ENCODE measurements around the gene PPP1R14D.

Gene PPP1R14D

DNA sequence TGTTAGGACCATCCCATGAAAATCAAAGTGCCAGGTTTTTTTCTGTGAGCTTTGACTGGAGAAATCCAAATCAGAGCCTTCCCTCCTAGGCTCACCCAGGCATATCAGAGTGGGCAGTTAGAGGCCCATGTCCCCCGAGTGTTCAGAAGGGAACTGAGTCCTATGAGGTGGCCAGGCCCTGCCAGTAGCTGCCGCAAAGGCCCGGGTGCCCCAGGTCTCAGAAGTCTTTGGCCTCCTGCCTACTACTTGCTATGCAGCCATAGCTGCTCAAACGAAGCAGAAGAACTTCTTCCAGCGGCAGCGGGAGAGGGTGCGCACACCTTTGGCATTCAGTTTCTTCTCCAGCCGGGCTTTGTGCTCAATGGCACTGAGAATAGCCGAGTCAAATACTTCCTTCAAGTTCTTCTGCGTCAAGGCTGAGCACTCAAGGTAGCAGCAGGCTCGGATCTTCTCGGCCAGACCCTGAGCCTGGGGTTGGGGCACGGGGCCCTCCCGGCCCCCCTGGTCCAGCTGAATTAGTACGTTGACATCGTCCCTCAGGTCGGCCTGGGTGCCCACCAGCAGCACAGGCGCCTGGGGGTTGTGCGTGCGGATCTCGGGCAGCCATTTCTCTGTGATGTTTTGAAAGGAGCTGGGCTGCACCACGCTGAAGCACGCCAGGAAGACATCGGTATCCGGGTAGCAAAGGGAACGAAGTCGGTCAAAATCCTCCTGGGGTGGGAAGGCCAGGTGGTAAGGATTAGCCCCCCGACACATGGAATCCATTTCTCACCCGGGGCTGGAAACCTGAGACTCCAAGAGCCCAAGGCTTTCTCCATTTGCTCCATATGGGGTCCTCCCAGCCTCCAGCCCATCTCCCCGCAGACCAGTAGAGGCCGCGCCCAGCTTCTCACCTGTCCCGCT is 44.5 kb upstream of the PPP1R14D start:
- no peak for TF ChIP-seq POLR2AphosphoS5 (IDR thresholded peaks at IDR 0.05; ENCODE audit: low read depth, low read length)
- no peak for TF ChIP-seq SIN3A (IDR thresholded peaks at IDR 0.05; ENCODE audit: borderline replicate concordance, insufficient read depth, low read length)
- no peak for TF ChIP-seq TAF1 (IDR thresholded peaks at IDR 0.05; ENCODE audit: borderline replicate concordance, insufficient read depth, low read length)
- TF ChIP-seq FOXP2 (optimal IDR thresholded peaks at IDR 0.05; ENCODE audit: borderline replicate concordance, extremely low read depth, extremely low read length, insufficient read depth) = no peak
- TF ChIP-seq, protein P1, sequence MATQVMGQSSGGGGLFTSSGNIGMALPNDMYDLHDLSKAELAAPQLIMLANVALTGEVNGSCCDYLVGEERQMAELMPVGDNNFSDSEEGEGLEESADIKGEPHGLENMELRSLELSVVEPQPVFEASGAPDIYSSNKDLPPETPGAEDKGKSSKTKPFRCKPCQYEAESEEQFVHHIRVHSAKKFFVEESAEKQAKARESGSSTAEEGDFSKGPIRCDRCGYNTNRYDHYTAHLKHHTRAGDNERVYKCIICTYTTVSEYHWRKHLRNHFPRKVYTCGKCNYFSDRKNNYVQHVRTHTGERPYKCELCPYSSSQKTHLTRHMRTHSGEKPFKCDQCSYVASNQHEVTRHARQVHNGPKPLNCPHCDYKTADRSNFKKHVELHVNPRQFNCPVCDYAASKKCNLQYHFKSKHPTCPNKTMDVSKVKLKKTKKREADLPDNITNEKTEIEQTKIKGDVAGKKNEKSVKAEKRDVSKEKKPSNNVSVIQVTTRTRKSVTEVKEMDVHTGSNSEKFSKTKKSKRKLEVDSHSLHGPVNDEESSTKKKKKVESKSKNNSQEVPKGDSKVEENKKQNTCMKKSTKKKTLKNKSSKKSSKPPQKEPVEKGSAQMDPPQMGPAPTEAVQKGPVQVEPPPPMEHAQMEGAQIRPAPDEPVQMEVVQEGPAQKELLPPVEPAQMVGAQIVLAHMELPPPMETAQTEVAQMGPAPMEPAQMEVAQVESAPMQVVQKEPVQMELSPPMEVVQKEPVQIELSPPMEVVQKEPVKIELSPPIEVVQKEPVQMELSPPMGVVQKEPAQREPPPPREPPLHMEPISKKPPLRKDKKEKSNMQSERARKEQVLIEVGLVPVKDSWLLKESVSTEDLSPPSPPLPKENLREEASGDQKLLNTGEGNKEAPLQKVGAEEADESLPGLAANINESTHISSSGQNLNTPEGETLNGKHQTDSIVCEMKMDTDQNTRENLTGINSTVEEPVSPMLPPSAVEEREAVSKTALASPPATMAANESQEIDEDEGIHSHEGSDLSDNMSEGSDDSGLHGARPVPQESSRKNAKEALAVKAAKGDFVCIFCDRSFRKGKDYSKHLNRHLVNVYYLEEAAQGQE (IDR thresholded peaks at IDR 0.05; ENCODE audit: insufficient read depth in 1 of 2, low read depth in 2 of 2, low read length in 2 of 2) = no peak

DNA sequence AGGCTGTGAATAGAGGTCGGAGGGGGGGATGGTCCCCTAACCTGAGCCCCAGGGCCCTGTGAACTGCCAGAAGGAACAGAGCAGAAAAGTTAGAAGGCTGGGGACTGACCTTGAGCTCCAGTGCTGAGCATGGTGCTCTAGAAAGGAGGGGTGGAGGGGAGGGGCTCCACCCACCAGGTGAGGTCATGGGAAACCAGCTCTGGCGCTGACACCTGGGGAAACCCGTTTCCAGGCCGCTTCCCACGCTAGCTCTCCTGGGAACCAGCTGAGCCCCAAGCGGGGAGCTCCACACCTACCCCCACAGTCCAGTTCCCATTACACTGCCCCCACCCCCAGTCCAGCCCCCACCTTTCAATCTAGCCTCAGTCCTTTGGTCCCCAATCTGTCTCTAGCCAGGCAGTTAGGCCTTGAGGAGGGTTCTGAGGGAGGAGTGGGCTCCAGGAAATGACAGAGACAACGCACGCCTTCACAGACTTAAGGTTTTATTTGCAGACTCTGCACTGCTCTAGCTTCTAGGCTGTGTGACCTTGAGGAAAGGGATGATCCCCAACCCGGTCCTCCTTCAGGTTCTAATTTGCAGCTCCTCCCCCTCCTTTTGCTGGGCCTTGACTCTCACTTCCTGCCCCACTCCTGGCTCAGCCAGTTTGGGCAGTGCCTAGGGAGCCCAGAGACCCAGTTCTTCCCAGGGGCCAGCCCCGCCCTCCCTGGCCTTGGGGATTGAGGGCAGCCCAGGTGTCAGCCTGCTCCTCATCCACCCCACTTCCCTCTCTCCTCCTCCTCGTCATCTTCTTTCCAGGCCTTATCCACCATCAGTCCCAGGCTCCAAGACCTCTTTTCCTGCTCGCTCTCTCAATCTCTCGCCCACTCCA is 43.5 kb upstream of the PPP1R14D start:
- TF ChIP-seq POLR2AphosphoS5 (IDR thresholded peaks at IDR 0.05; ENCODE audit: low read depth, low read length) = no peak
- no peak for TF ChIP-seq SIN3A (IDR thresholded peaks at IDR 0.05; ENCODE audit: borderline replicate concordance, insufficient read depth, low read length)
- TF ChIP-seq, protein P1 (IDR thresholded peaks at IDR 0.05; ENCODE audit: insufficient read depth in 1 of 2, low read depth in 2 of 2, low read length in 2 of 2) = no peak
- no peak for TF ChIP-seq FOXP2 (optimal IDR thresholded peaks at IDR 0.05; ENCODE audit: borderline replicate concordance, extremely low read depth, extremely low read length, insufficient read depth)
- TF ChIP-seq TAF1 (IDR thresholded peaks at IDR 0.05; ENCODE audit: borderline replicate concordance, insufficient read depth, low read length) = no peak

DNA sequence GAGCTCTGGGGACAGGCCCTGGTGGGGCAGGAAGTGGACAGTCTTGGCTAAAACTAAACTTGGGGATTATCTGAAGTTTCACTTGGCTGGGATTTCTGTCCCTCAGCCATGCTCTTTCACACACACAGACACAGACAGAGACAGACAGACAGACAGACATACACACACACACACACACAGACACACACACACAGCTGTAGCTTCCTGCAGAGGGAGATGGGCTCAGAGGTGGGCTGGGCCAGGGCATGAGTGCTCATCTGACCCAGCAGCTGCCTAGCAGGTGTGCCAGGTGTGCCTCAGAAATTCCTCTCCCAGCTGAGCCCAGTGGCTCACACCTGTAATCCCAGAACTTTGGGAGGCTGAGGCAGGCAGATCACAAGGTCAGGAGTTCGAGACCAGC is 42.2 kb upstream of the PPP1R14D start:
- TF ChIP-seq, protein P1 (IDR thresholded peaks at IDR 0.05; ENCODE audit: insufficient read depth in 1 of 2, low read depth in 2 of 2, low read length in 2 of 2) = no peak
- TF ChIP-seq POLR2AphosphoS5 (IDR thresholded peaks at IDR 0.05; ENCODE audit: low read depth, low read length) (no peak), SIN3A (IDR thresholded peaks at IDR 0.05; ENCODE audit: borderline replicate concordance, insufficient read depth, low read length) (no peak), TAF1 (IDR thresholded peaks at IDR 0.05; ENCODE audit: borderline replicate concordance, insufficient read depth, low read length) (no peak), FOXP2 (optimal IDR thresholded peaks at IDR 0.05; ENCODE audit: borderline replicate concordance, extremely low read depth, extremely low read length, insufficient read depth) (no peak)

DNA sequence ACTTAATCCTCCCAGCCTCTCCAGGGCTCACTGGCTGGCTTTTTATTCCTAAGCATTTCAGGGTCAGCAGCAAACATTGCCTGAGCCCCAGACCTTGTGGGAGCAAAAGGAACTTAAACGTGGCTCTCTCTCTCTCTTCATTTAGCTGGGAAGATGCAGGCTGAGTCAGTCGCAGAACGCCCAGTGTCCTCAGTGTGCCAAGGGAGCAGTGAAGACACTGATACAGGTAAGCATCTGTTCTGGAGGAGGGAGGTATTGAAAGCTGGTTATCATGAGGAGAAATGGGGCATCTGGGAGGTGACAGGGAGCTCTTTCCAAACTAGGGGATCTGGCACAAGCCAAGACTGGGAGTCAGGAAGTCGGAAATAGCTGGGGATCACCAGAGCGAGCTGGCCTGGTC is 41.2 kb upstream of the PPP1R14D start:
- TF ChIP-seq FOXP2 (optimal IDR thresholded peaks at IDR 0.05; ENCODE audit: borderline replicate concordance, extremely low read depth, extremely low read length, insufficient read depth) (no peak), TAF1 (IDR thresholded peaks at IDR 0.05; ENCODE audit: borderline replicate concordance, insufficient read depth, low read length) (no peak), POLR2AphosphoS5 (IDR thresholded peaks at IDR 0.05; ENCODE audit: low read depth, low read length) (no peak), SIN3A (IDR thresholded peaks at IDR 0.05; ENCODE audit: borderline replicate concordance, insufficient read depth, low read length) (no peak)
- TF ChIP-seq, protein P1 (IDR thresholded peaks at IDR 0.05; ENCODE audit: insufficient read depth in 1 of 2, low read depth in 2 of 2, low read length in 2 of 2) = no peak
